Renal cortex interstitium (tissue), 11 donors: ENCODE results near the gene FCN2. TPM values are rescaled to one million over a fixed set of nuclear protein-coding genes. Genes with fewer than 3 reads are reported as not detected.
"Not testable (repeated sequence)": the region's sequence is repeated elsewhere in the genome, so short reads cannot be mapped to it uniquely, and the experiment has no call there.

Experiments
- DNase-seq, 11 donors: peaks; one replicate each; pipeline ENCODE4 v3.0.0-alpha.2; 2013; ENCODE audit warnings: low read depth in 9 of 11, low spot score in 4 of 11; ENCODE audit errors: extremely low read depth in 1 of 11
- polyA plus RNA-seq, 3 donors: library from polyadenylated mRNA; unstranded; fragments of 120-200 nt; gene quantifications; one replicate each; pipeline ENCODE4 v1.2.1, GENCODE V29; 2013; ENCODE audit not compliant: insufficient read length in 3 of 3

FCN2 gene
- polyA plus RNA-seq, 3 donors = 0.41 to 0.93 (median 0.52) TPM

- no peak for DNase-seq
Observed at GRCh38 chr9:134844821-134845220, 35.8 kb upstream of the FCN2 start.

GRCh38 chr9:134846187-134846586, 34.4 kb upstream of the FCN2 start:
- no peak for DNase-seq

GRCh38 chr9:134846699-134847098, 33.9 kb upstream of the FCN2 start:
- DNase-seq = no peak

GRCh38 chr9:134847138-134847537, 33.5 kb upstream of the FCN2 start:
- no peak for DNase-seq

- DNase-seq = no peak
Observed at GRCh38 chr9:134847752-134848432, 32.7 kb upstream of the FCN2 start.

GRCh38 chr9:134848504-134848903, 32.1 kb upstream of the FCN2 start:
- no peak for DNase-seq

- DNase-seq = no peak
Observed at GRCh38 chr9:134850611-134851010, 30.0 kb upstream of the FCN2 start.

- DNase-seq = no peak
Observed at GRCh38 chr9:134851020-134851419, 29.6 kb upstream of the FCN2 start.

- no peak for DNase-seq
Observed at GRCh38 chr9:134852906-134853654, 27.5 kb upstream of the FCN2 start.

GRCh38 chr9:134853893-134854292, 26.7 kb upstream of the FCN2 start:
- no peak for DNase-seq

GRCh38 chr9:134854541-134854981, 26.0 kb upstream of the FCN2 start:
- no peak for DNase-seq

GRCh38 chr9:134855231-134855899, 25.2 kb upstream of the FCN2 start:
- DNase-seq = no peak

GRCh38 chr9:134855900-134856377, 24.7 kb upstream of the FCN2 start:
- no peak for DNase-seq

GRCh38 chr9:134857451-134857850, 23.2 kb upstream of the FCN2 start:
- DNase-seq = not testable (repeated sequence)

GRCh38 chr9:134858051-134858841, 22.4 kb upstream of the FCN2 start:
- no peak for DNase-seq

- no peak for DNase-seq
Observed at GRCh38 chr9:134860510-134860909, 20.1 kb upstream of the FCN2 start.

- DNase-seq = no peak
Observed at GRCh38 chr9:134861595-134862334, 18.8 kb upstream of the FCN2 start.

GRCh38 chr9:134863306-134863902, 17.2 kb upstream of the FCN2 start:
- no peak for DNase-seq
